ENCODE results near the gene VPS4A.
"Not testable (repeated sequence)": the region's sequence is repeated elsewhere in the genome, so short reads cannot be mapped to it uniquely, and the experiment has no call there.

DNA sequence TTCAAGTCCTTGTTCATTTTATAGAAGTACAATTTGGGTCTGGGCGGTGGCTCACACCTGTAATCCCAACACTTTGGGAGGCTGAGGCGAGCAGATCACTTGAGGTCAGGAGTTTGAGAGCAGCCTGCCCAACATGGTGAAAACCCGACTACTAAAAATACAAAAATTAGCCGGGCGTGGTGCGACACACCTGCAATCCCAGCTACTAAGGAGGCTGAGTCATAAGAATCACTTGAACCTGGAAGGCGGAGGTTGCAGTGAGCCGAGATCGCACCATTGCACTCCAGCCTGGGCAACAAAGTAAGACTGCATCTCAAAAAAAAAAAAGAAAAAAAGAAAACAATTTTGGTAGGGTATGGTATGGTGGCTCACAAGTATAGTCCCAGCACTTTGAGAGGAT lies 48.9 kb downstream of the VPS4A start:
- TF ChIP-seq, protein P1, sequence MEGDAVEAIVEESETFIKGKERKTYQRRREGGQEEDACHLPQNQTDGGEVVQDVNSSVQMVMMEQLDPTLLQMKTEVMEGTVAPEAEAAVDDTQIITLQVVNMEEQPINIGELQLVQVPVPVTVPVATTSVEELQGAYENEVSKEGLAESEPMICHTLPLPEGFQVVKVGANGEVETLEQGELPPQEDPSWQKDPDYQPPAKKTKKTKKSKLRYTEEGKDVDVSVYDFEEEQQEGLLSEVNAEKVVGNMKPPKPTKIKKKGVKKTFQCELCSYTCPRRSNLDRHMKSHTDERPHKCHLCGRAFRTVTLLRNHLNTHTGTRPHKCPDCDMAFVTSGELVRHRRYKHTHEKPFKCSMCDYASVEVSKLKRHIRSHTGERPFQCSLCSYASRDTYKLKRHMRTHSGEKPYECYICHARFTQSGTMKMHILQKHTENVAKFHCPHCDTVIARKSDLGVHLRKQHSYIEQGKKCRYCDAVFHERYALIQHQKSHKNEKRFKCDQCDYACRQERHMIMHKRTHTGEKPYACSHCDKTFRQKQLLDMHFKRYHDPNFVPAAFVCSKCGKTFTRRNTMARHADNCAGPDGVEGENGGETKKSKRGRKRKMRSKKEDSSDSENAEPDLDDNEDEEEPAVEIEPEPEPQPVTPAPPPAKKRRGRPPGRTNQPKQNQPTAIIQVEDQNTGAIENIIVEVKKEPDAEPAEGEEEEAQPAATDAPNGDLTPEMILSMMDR (IDR thresholded peaks at IDR 0.05; ENCODE audit: insufficient read depth, low read length) = not testable (repeated sequence)
- TF ChIP-seq, protein P2, sequence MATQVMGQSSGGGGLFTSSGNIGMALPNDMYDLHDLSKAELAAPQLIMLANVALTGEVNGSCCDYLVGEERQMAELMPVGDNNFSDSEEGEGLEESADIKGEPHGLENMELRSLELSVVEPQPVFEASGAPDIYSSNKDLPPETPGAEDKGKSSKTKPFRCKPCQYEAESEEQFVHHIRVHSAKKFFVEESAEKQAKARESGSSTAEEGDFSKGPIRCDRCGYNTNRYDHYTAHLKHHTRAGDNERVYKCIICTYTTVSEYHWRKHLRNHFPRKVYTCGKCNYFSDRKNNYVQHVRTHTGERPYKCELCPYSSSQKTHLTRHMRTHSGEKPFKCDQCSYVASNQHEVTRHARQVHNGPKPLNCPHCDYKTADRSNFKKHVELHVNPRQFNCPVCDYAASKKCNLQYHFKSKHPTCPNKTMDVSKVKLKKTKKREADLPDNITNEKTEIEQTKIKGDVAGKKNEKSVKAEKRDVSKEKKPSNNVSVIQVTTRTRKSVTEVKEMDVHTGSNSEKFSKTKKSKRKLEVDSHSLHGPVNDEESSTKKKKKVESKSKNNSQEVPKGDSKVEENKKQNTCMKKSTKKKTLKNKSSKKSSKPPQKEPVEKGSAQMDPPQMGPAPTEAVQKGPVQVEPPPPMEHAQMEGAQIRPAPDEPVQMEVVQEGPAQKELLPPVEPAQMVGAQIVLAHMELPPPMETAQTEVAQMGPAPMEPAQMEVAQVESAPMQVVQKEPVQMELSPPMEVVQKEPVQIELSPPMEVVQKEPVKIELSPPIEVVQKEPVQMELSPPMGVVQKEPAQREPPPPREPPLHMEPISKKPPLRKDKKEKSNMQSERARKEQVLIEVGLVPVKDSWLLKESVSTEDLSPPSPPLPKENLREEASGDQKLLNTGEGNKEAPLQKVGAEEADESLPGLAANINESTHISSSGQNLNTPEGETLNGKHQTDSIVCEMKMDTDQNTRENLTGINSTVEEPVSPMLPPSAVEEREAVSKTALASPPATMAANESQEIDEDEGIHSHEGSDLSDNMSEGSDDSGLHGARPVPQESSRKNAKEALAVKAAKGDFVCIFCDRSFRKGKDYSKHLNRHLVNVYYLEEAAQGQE (IDR thresholded peaks at IDR 0.05; ENCODE audit: insufficient replicate concordance, low read depth) = not testable (repeated sequence)
- not testable (repeated sequence) for TF ChIP-seq POLR2AphosphoS5 (IDR thresholded peaks at IDR 0.05; ENCODE audit: low read depth); GABPA (IDR thresholded peaks at IDR 0.05; ENCODE audit: low read depth); SPI1 (IDR thresholded peaks at IDR 0.05; ENCODE audit: borderline replicate concordance, low read depth)

Data from HL-60 (cell line).